H9 (cell line): ENCODE results near the gene GGT6. TPM values are rescaled to one million over a fixed set of nuclear protein-coding genes. Genes with fewer than 3 reads are reported as not detected.
A peak's percentile ranks its signal among the peaks of the same experiment; 100 is the strongest.

Experiments
- DNase-seq: peaks from one replicate; pipeline ENCODE4 v3.0.0-alpha.2; 2017
- H2AFZ ChIP-seq: one replicate; pipeline ENCODE4 v1.6.1; 2013; ENCODE audit warnings: mild to moderate bottlenecking, low read length, control low read depth, moderate library complexity
- H2AK5ac ChIP-seq: 2 replicates; pipeline ENCODE4 v1.6.1; 2013; ENCODE audit warnings: low read length, control low read depth, mixed read lengths; ENCODE audit not compliant: insufficient read length
- H2BK120ac ChIP-seq: one replicate; pipeline ENCODE4 v1.6.1; 2013; ENCODE audit warnings: low read depth, mild to moderate bottlenecking, low read length, control low read depth, inconsistent platforms; ENCODE audit not compliant: poor library complexity, severe bottlenecking
- H2BK12ac ChIP-seq: 2 replicates; pipeline ENCODE4 v1.6.1; 2013; ENCODE audit warnings: low read length, control low read depth, mixed read lengths, low read depth; ENCODE audit not compliant: insufficient read length
- H2BK15ac ChIP-seq: 2 replicates; pipeline ENCODE4 v1.6.1; 2013; ENCODE audit warnings: low read depth, low read length, control low read depth
- H2BK20ac ChIP-seq: one replicate; pipeline ENCODE4 v1.6.1; 2013; ENCODE audit warnings: low read depth, mild to moderate bottlenecking, low read length, control low read depth, inconsistent platforms; ENCODE audit not compliant: poor library complexity, severe bottlenecking
- H2BK5ac ChIP-seq: 2 replicates; pipeline ENCODE4 v1.6.1; 2013; ENCODE audit warnings: low read length, control low read depth, mixed read lengths; ENCODE audit not compliant: insufficient read length
- H3K14ac ChIP-seq: 2 replicates; pipeline ENCODE4 v1.6.1; 2013; ENCODE audit warnings: low read length, control low read depth; ENCODE audit not compliant: insufficient read depth
- H3K18ac ChIP-seq: 2 replicates; pipeline ENCODE4 v1.6.1; 2013; ENCODE audit warnings: low read depth, mild to moderate bottlenecking, mixed read lengths, low read length, control low read depth; ENCODE audit not compliant: insufficient read length
- H3K23ac ChIP-seq: 2 replicates; pipeline ENCODE4 v1.6.1; 2013; ENCODE audit warnings: low read length, control low read depth, mixed read lengths, low read depth; ENCODE audit not compliant: insufficient read length
- H3K23me2 ChIP-seq: 2 replicates; pipeline ENCODE4 v1.6.1; 2013; ENCODE audit warnings: low read depth, mild to moderate bottlenecking, mixed read lengths, low read length, control low read depth; ENCODE audit not compliant: insufficient read length, poor library complexity, severe bottlenecking
- H3K27ac ChIP-seq: 2 replicates; pipeline ENCODE4 v1.5.1; 2013; ENCODE audit warnings: low read length, control low read depth, mixed read lengths, low read depth; ENCODE audit not compliant: insufficient read length
- H3K27me3 ChIP-seq: 2 replicates; pipeline ENCODE4 v1.6.1; 2013; ENCODE audit warnings: low read length, control low read depth, inconsistent platforms; ENCODE audit not compliant: insufficient read depth
- H3K4ac ChIP-seq: 2 replicates; pipeline ENCODE4 v1.6.1; 2013; ENCODE audit warnings: low read depth, mild to moderate bottlenecking, control low read depth, inconsistent platforms, low read length, moderate library complexity
- H3K4me1 ChIP-seq: 2 replicates; pipeline ENCODE4 v1.6.1; 2013; ENCODE audit warnings: low read length, control low read depth, inconsistent platforms; ENCODE audit not compliant: insufficient read depth
- H3K4me2 ChIP-seq: 2 replicates; pipeline ENCODE4 v1.6.1; 2013; ENCODE audit warnings: low read length, control low read depth, mixed read lengths; ENCODE audit not compliant: insufficient read length, insufficient read depth
- H3K56ac ChIP-seq: 2 replicates; pipeline ENCODE4 v1.6.1; 2013; ENCODE audit warnings: low read depth, mild to moderate bottlenecking, mixed read lengths, low read length, control low read depth; ENCODE audit not compliant: insufficient read length
- H3K79me1 ChIP-seq: 2 replicates; pipeline ENCODE4 v1.6.1; 2013; ENCODE audit warnings: low read depth, mild to moderate bottlenecking, moderate library complexity, low read length, control low read depth, inconsistent platforms; ENCODE audit not compliant: insufficient read depth, poor library complexity, severe bottlenecking
- H3K79me2 ChIP-seq: 2 replicates; pipeline ENCODE4 v1.6.1; 2013; ENCODE audit warnings: low read length, control low read depth, inconsistent platforms; ENCODE audit not compliant: insufficient read depth
- H3K9ac ChIP-seq: 2 replicates; pipeline ENCODE4 v1.6.1; 2013; ENCODE audit warnings: low read length, control low read depth, mixed read lengths; ENCODE audit not compliant: insufficient read length; ENCODE audit errors: extremely low read depth
- H3K9me3 ChIP-seq: one replicate; pipeline ENCODE4 v1.6.1; 2013; ENCODE audit warnings: low read depth, low read length, inconsistent platforms; ENCODE audit not compliant: control insufficient read depth
- H3T11ph ChIP-seq: one replicate; pipeline ENCODE4 v1.6.1; 2013; ENCODE audit warnings: mild to moderate bottlenecking, low read length, control low read depth, inconsistent platforms
- H4K20me1 ChIP-seq: one replicate; pipeline ENCODE4 v1.6.1; 2013; ENCODE audit not compliant: control insufficient read depth, insufficient read length, insufficient read depth
- H4K5ac ChIP-seq: 2 replicates; pipeline ENCODE4 v1.6.1; 2013; ENCODE audit warnings: low read depth, mild to moderate bottlenecking, mixed read lengths, low read length, control low read depth; ENCODE audit not compliant: insufficient read length
- H4K8ac ChIP-seq: replicated peaks from 2 replicates; pipeline ENCODE4 v1.6.1; 2013; ENCODE audit warnings: low read length, control low read depth, mixed read lengths, low read depth; ENCODE audit not compliant: insufficient read length
- H4K91ac ChIP-seq: 2 replicates; pipeline ENCODE4 v1.6.1; 2013; ENCODE audit warnings: low read depth, mild to moderate bottlenecking, moderate library complexity, mixed read lengths, low read length, control low read depth; ENCODE audit not compliant: insufficient read length
- H3K27ac Mint-ChIP-seq, 3 experiments: 2 replicates in 2 of 3; 3 replicates in 1 of 3; pipeline ENCODE4 v1.8.0; 2020 to 2021; ENCODE audit warnings: mixed read lengths in 3 of 3, mild to moderate bottlenecking in 1 of 3, moderate library complexity in 1 of 3
- H3K27me3 Mint-ChIP-seq: 2 replicates; pipeline ENCODE4 v1.8.0; 2021; ENCODE audit warnings: low read depth, mild to moderate bottlenecking, moderate library complexity, mixed read lengths
- H3K36me3 Mint-ChIP-seq, 3 experiments: 2 replicates in 2 of 3; 3 replicates in 1 of 3; pipeline ENCODE4 v1.8.0; 2020 to 2021; ENCODE audit warnings: low read depth in 3 of 3, mixed read lengths in 3 of 3; ENCODE audit not compliant: insufficient read depth in 1 of 3
- H3K4me1 Mint-ChIP-seq, 2 experiments: 2 replicates each; pipeline ENCODE4 v1.8.0; 2020; ENCODE audit warnings: mixed read lengths in 2 of 2
- H3K4me3 Mint-ChIP-seq, 2 experiments: 2 replicates in 1 of 2; 3 replicates in 1 of 2; pipeline ENCODE4 v1.8.0; 2020 to 2021; ENCODE audit warnings: mild to moderate bottlenecking in 2 of 2, mixed read lengths in 2 of 2, moderate library complexity in 1 of 2
- H3K9me3 Mint-ChIP-seq, 2 experiments: 2 replicates in 1 of 2; 3 replicates in 1 of 2; pipeline ENCODE4 v1.8.0; 2020; ENCODE audit warnings: mild to moderate bottlenecking in 2 of 2, mixed read lengths in 2 of 2, moderate library complexity in 1 of 2
- WGBS: extraction: QIAGEN DNeasy Blood & Tissue Kit; methylation state at CpG from one replicate; pipeline ENCODE4 v1.1.7; 2013; ENCODE audit warnings: missing lambda C conversion rate, low lambda C conversion rate, mixed read lengths; ENCODE audit not compliant: insufficient read length; ENCODE audit errors: extremely low coverage; 5-methylcytosine and 5-hydroxymethylcytosine counted together
- total RNA-seq: library from RNA; stranded (reverse); gene quantifications from 2 replicates; pipeline ENCODE4 v1.2.1, GENCODE V29; 2021
- TF ChIP-seq, protein P1 (sequence below): fragments of 200-600 bp; sonication (generic); conservative IDR thresholded peaks from 3 replicates; pipeline ENCODE4 v1.8.0; 2021; ENCODE audit warnings: antibody characterized with exemption, mild to moderate bottlenecking

The GGT6 gene
- total RNA-seq, 1 experiment from 2014 or later, result 0.17 TPM

DNA sequence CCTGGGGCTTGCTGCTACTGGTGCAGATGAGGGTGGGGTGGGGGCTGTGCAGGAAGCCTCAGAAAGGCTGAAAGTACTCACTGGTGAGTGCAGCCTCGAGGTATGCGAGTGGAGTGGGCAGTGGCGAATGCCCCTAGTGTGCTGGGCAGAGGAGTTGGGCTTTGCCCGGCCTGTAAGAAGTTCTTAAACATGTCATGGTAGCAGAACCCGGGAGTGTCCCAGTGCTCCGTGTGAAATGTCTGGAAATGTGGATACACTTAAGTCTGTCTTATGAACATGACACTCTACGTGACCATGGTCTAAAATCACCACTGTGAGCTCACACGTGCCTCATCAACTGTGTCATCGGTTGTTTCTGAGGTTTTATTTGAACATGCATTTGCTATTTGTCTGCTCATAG, 25.7 kb upstream of the GGT6 start:
- TF ChIP-seq, protein P1, sequence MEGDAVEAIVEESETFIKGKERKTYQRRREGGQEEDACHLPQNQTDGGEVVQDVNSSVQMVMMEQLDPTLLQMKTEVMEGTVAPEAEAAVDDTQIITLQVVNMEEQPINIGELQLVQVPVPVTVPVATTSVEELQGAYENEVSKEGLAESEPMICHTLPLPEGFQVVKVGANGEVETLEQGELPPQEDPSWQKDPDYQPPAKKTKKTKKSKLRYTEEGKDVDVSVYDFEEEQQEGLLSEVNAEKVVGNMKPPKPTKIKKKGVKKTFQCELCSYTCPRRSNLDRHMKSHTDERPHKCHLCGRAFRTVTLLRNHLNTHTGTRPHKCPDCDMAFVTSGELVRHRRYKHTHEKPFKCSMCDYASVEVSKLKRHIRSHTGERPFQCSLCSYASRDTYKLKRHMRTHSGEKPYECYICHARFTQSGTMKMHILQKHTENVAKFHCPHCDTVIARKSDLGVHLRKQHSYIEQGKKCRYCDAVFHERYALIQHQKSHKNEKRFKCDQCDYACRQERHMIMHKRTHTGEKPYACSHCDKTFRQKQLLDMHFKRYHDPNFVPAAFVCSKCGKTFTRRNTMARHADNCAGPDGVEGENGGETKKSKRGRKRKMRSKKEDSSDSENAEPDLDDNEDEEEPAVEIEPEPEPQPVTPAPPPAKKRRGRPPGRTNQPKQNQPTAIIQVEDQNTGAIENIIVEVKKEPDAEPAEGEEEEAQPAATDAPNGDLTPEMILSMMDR, result no peak
- Histone ChIP-seq H3K4me2 (no peak overlapping the region), H2BK20ac (no peak overlapping the region), H2BK120ac (no peak overlapping the region), H3K27me3 (peaks cover 23% of the 10 kb centered on the region; the same call in 1 of the 2 replicates), H4K5ac (no peak overlapping the region), H2BK15ac (no peak overlapping the region), H4K8ac (no peak overlapping the region), H3K23ac (no peak overlapping the region), H4K20me1 (peaks cover 2% of the 10 kb centered on the region), H3K79me2 (no peaks in the 10 kb centered on the region), H3K14ac (no peak overlapping the region), H3K4ac (no peak overlapping the region), H2BK12ac (no peak overlapping the region), H3K79me1 (no peaks in the 10 kb centered on the region), H3T11ph (no peak overlapping the region), H3K27ac (no peak overlapping the region), H2AK5ac (no peak overlapping the region), H3K9ac (no peak overlapping the region), H2BK5ac (no peak overlapping the region), H2AFZ (no peak overlapping the region), H3K18ac (no peak overlapping the region), H3K9me3 (no peaks in the 10 kb centered on the region), H3K56ac (no peak overlapping the region), H4K91ac (no peak overlapping the region), H3K4me1 (no peaks in the 10 kb centered on the region; the same call in 1 of the 2 replicates), H3K23me2 (peaks cover 8% of the 10 kb centered on the region)
- Mint-ChIP-seq H3K9me3 (no peaks in the 10 kb centered on the region), H3K4me1 (peaks cover 21 to 41% of the 10 kb centered on the region in 2 experiments), H3K27ac (no peak overlapping the region), H3K36me3 (no peaks in the 10 kb centered on the region; a peak in 1 of 7 replicates), H3K27me3 (peaks cover 75% of the 10 kb centered on the region), H3K4me3 (peak overlapping the region in 1 of 2 experiments; percentile 52; a peak in 1 of 5 replicates)
- no CpG with 5 or more reads among the region's 9 CpGs for WGBS
- DNase-seq, result no peak
